Activated T-cell treated with anti-CD3 and anti-CD28 coated beads, Interleukin-2, amount 50 U/mL, for 4 hours (primary cell): ENCODE measurements around the gene MDK. TPM values are rescaled to one million over a fixed set of nuclear protein-coding genes. Genes with fewer than 3 reads are reported as not detected.
A peak's percentile ranks its signal among the peaks of the same experiment; 100 is the strongest.
"Not testable (repeated sequence)": the region's sequence is repeated elsewhere in the genome, so short reads cannot be mapped to it uniquely, and the experiment has no call there.

Experiments used
- ATAC-seq, 2 donors: fragments of 200-7000 bp; cut with Tn5 transposase; one replicate each; pipeline ENCODE4 v1.10.0; 2021
- DNase-seq: peaks from one replicate; pipeline ENCODE4 v3.0.0-alpha.2; 2020
- H3K27me3 Mint-ChIP-seq: one replicate; pipeline ENCODE4 v1.8.0; 2021; ENCODE audit warnings: low read depth, mixed read lengths
- H3K36me3 Mint-ChIP-seq: one replicate; pipeline ENCODE4 v1.8.0; 2022; ENCODE audit warnings: mixed read lengths; ENCODE audit not compliant: insufficient read depth
- H3K4me1 Mint-ChIP-seq: one replicate; pipeline ENCODE4 v1.8.0; 2021; ENCODE audit warnings: low read depth, mixed read lengths
- H3K4me3 Mint-ChIP-seq: one replicate; pipeline ENCODE4 v1.8.0; 2021; ENCODE audit warnings: mild to moderate bottlenecking, moderate library complexity, mixed read lengths
- H3K9me3 Mint-ChIP-seq: one replicate; pipeline ENCODE4 v1.8.0; 2021; ENCODE audit warnings: mixed read lengths
- total RNA-seq, 3 donors: library from RNA; stranded (reverse); gene quantifications; one replicate each; pipeline ENCODE4 v1.2.1, GENCODE V29; 2021

The MDK gene
- total RNA-seq, 3 donors from 2014 or later, result 2.1 to 3.0 (median 2.9) TPM

DNA sequence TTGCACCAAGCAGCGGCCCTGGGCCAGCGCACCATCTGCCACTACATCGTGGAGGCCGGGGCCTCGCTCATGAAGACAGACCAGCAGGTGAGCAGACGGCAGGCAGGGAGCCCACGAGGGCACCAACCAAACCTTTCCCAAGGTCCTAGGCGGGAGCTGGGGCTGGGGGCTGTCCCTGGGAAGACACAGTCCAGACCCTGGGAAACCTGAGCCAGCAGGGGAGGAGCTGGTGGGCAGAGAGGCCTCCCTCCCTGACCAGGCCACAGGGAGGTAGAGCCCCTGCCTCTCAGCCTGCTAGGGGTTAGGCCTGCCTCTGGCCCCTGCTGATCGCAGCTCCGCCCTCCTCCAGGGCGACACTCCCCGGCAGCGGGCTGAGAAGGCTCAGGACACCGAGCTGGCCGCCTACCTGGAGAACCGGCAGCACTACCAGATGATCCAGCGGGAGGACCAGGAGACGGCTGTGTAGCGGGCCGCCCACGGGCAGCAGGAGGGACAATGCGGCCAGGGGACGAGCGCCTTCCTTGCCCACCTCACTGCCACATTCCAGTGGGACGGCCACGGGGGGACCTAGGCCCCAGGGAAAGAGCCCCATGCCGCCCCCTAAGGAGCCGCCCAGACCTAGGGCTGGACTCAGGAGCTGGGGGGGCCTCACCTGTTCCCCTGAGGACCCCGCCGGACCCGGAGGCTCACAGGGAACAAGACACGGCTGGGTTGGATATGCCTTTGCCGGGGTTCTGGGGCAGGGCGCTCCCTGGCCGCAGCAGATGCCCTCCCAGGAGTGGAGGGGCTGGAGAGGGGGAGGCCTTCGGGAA is 1.8 kb upstream of the MDK start:
- ATAC-seq, H3K4me1 Mint-ChIP-seq, H3K9me3 Mint-ChIP-seq, DNase-seq: not testable (repeated sequence)
- H3K36me3 Mint-ChIP-seq, result peaks cover 13% of the 10 kb centered on the region
- H3K4me3 Mint-ChIP-seq, result peak overlapping the region; percentile 16
- peaks cover 18% of the 10 kb centered on the region for H3K27me3 Mint-ChIP-seq

DNA sequence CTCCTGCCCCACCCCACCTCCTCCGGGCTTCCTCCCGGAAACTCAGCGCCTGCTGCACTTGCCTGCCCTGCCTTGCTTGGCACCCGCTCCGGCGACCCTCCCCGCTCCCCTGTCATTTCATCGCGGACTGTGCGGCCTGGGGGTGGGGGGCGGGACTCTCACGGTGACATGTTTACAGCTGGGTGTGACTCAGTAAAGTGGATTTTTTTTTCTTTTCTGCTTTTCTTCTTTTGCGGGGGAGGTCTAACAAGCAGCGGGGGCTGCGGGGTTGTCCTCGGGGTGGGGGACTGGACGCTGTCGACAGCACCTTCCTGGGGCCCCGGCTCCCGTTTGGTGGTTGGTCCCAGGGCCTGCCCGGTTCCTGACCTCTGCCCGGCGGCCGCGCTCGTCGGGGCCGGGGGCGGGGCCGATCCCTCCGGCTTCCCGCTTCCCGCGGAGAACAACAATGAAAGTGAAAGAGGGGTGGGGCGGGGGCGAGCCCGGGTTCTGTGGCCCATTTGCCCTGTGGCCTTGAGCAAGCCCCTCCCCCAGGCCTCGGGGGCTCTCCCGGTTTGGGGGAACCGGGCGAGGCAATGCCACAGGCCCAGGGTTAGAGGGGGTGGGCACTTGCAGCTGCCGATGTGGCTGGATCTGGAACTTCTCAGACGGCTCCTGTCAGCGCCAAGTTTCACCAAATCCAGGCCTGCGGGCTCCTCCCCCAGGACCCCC is 975 bp upstream of the MDK start:
- Mint-ChIP-seq H3K9me3 (no peaks in the 10 kb centered on the region), H3K4me3 (peak overlapping the region; percentile 75)

DNA sequence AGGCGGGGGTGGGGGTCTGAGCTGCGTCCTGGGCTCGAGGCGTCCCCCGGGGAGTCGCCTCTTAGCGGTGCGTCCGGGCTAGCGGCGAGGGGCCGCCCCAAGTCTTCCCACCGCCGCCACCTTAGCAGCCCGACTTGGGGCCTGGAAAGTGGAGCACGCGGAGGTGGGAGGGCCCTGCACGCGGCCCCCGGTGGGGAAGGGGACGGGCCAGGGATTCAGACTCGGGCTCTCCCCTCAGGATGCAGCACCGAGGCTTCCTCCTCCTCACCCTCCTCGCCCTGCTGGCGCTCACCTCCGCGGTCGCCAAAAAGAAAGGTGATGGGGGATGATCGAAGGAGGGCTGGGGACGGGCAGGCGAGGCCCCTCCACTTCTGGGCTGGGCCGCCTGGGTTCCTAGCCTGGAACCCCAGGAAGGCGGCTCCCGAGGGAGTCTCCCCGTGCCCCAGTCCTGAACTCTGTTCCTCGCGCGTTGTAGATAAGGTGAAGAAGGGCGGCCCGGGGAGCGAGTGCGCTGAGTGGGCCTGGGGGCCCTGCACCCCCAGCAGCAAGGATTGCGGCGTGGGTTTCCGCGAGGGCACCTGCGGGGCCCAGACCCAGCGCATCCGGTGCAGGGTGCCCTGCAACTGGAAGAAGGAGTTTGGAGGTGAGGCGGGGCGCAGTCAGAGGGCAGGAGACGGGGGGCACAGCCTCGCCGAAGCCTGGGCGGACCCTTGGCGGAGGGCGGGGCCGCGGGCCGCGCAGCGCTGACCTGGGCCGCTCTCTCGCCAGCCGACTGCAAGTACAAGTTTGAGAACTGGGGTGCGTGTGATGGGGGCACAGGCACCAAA is 563 bp downstream of the MDK start:
- no peaks in the 10 kb centered on the region for H3K9me3 Mint-ChIP-seq
- peak; percentile 22 to 24 for ATAC-seq
- peak overlapping the region; percentile 74 for H3K4me3 Mint-ChIP-seq
- peaks cover 39% of the 10 kb centered on the region for H3K27me3 Mint-ChIP-seq
- H3K4me1 Mint-ChIP-seq, result peaks cover 9% of the 10 kb centered on the region
- H3K36me3 Mint-ChIP-seq, result peaks cover 9% of the 10 kb centered on the region
- DNase-seq, result no peak

More for the DNA sequence above, 975 bp upstream of the MDK start:
- peaks cover 13% of the 10 kb centered on the region for H3K36me3 Mint-ChIP-seq
- DNase-seq (peak; percentile 47), ATAC-seq (peak; percentile 56)
- peaks cover 25% of the 10 kb centered on the region for H3K27me3 Mint-ChIP-seq
- peaks cover 7% of the 10 kb centered on the region for H3K4me1 Mint-ChIP-seq

DNA sequence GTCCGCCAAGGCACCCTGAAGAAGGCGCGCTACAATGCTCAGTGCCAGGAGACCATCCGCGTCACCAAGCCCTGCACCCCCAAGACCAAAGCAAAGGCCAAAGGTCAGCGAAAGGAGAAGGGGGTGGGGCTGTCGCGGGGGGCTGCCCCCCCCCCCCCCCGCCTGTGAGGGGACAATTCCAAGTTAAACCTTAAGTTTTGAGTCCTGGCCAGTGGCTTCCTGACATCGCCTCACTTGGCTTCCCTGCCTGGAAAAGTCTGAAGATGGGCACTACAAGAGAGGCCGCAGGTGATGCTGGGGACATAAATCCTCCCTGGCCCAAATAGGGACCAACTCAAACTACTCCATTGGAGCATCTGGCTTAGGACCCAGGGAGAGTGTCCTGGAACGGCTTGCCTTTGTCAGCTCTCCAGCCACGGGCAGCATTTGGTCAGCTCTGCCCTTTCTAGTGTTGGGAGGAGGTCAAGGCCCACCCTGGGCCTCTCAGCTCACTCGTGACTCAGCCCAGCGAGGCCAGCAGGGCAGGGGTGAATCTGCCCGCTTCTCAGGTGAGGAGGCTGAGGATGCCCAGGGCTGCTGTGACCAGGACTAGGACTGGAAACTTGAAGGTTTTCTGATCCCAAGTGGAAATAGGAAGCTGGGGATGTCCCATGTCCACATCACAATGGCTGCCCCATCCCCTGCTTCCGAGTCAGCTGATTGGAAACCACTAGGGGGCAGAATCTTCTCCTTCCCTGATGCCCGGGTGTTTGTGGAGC is 1.4 kb downstream of the MDK start:
- Mint-ChIP-seq H3K27me3 (peaks cover 45% of the 10 kb centered on the region), H3K9me3 (no peaks in the 10 kb centered on the region), H3K4me3 (no peak overlapping the region), H3K36me3 (peaks cover 2% of the 10 kb centered on the region), H3K4me1 (peaks cover 9% of the 10 kb centered on the region)
- DNase-seq (no peak), ATAC-seq (no peak)

DNA sequence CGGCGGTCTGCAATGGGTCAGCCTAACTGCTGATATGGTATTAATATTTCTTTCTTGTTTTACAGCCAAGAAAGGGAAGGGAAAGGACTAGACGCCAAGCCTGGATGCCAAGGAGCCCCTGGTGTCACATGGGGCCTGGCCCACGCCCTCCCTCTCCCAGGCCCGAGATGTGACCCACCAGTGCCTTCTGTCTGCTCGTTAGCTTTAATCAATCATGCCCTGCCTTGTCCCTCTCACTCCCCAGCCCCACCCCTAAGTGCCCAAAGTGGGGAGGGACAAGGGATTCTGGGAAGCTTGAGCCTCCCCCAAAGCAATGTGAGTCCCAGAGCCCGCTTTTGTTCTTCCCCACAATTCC is 1.9 kb downstream of the MDK start:
- H3K27me3 Mint-ChIP-seq, result peaks cover 48% of the 10 kb centered on the region
- H3K36me3 Mint-ChIP-seq, result no peaks in the 10 kb centered on the region
- no peak overlapping the region for H3K4me3 Mint-ChIP-seq
- ATAC-seq (no peak), DNase-seq (no peak)
- no peaks in the 10 kb centered on the region for H3K9me3 Mint-ChIP-seq
- H3K4me1 Mint-ChIP-seq, result peaks cover 11% of the 10 kb centered on the region

DNA sequence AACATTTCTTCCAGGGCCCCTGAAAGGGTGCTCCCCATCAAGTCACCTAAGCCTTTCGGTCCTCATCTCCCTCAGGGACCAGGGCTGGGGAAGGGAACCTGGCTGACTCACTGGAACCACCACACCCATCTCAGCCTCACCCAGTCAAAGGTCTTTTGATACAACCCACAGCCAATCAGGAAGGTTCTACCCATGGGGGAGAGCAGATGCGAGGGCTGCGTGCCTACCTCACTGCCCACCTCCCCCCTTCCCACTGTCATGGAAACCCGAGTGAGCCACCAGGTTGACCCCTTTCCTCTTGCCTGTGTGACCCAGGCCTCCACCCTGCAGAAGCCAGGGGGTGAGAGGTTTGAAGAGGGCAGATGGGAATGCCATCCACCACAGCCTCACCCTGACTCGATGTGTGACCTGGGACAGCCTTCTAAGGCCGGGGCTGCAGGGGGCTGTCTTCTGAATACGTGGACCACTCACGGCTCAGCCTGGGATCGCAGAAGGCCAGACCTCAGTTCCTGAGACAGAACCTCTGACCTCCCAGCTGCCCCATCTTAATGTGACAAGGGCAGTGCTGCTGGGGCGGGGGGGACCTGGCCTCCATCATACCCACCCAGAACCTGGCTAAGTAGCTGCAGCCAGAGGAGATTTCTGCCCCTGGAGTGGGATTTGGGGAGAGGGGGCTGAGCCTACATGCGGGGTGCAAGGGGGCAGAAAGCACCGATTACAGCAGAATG is 2.7 kb downstream of the MDK start:
- Mint-ChIP-seq H3K4me1 (peaks cover 11% of the 10 kb centered on the region), H3K9me3 (no peaks in the 10 kb centered on the region), H3K4me3 (no peak overlapping the region), H3K27me3 (peaks cover 55% of the 10 kb centered on the region), H3K36me3 (no peaks in the 10 kb centered on the region)
- ATAC-seq, result no peak
- DNase-seq, result no peak

DNA sequence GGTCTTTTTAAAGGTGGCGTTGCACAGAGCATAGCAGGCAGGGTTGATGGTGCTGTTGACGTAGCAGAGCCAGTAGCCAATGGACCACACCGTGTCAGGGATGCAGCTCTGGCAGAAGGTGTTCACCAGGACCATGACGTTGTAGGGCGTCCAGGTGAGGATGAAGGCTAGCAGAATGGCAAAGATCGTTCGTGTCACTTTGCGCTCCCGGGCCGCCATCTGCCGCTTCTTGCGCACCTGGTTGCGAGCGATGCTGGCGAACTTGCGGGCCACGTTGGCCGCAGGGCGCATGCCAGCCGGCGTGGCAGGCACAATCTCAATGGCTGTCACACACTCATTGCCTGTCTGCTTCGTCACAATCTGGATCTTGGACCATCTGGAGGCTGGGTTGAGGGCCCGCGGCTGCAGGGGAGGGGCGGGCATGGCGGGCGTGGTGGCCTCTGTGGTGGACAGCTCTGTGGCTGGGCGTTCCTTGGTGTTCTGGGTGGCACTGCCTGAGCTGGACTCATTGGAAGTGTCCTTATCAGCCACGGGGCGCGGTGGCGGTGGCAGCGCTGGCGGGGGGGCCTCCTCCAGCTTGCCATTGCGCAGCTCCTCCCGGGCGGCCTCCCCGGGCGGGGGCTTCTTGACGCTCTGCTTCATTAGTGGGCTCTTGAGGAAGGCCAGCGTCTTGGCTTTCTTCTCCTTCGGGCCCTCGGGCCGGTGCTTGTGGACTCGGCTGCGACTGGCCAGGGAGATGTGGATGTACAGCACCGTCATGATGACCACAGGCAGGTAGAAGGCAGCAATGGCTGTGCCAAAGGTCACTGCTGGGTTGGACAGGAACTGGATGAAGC is 3.9 kb downstream of the MDK start:
- ATAC-seq (no peak), DNase-seq (no peak)
- H3K9me3 Mint-ChIP-seq, result no peaks in the 10 kb centered on the region
- H3K27me3 Mint-ChIP-seq, result peaks cover 67% of the 10 kb centered on the region
- no peaks in the 10 kb centered on the region for H3K36me3 Mint-ChIP-seq
- H3K4me3 Mint-ChIP-seq, result no peak overlapping the region
- peaks cover 14% of the 10 kb centered on the region for H3K4me1 Mint-ChIP-seq

DNA sequence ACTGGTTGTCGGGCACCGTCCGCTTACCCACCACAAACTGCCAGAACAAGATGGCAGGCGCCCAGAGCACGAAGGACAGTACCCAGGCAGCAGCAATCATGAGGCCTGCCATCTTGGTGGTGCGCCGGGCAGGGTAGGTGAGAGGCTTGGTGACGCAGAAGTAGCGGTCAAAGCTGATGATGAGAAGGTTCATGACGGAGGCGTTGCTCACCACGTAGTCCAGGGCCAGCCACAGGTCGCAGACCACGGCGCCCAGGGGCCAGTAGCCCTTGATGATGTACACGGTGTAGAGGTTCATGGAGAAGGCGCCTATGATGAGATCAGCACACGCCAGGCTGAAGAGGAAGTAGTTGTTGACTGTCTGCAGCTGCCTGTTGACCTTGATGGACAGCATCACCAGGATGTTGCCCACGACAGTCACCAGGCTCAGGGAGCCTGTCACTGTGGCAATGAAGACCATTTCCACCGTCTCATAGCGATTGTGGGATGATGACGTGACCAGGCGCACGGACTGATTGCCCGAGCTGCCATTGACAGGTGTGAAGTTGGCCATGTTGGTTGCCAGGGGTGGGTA is 4.6 kb downstream of the MDK start:
- H3K4me3 Mint-ChIP-seq, result no peak overlapping the region
- peaks cover 13% of the 10 kb centered on the region for H3K4me1 Mint-ChIP-seq
- no peaks in the 10 kb centered on the region for H3K9me3 Mint-ChIP-seq
- no peaks in the 10 kb centered on the region for H3K36me3 Mint-ChIP-seq
- no peak for DNase-seq
- ATAC-seq, result no peak
- H3K27me3 Mint-ChIP-seq, result peaks cover 72% of the 10 kb centered on the region

DNA sequence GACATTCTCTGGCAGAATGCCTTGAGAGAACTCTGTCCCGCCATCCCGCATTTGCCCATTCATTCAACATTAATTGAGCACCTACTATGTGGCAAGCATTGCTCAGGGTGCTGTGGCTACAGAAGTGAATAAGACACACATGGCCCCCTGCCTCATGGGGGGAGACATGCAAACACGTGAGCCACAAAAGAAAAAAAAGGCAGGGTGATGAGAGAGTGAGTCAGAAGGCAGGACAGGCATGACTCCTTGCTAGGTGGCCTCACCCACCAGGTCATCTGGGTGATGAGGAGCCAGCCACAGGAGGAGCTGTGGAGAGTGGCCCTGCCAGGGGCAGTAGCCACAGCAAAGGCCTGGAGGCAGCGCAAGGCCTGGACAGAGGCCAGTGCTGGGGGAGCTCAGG is 5.2 kb downstream of the MDK start:
- no peak overlapping the region for H3K4me3 Mint-ChIP-seq
- peaks cover 72% of the 10 kb centered on the region for H3K27me3 Mint-ChIP-seq

DNA sequence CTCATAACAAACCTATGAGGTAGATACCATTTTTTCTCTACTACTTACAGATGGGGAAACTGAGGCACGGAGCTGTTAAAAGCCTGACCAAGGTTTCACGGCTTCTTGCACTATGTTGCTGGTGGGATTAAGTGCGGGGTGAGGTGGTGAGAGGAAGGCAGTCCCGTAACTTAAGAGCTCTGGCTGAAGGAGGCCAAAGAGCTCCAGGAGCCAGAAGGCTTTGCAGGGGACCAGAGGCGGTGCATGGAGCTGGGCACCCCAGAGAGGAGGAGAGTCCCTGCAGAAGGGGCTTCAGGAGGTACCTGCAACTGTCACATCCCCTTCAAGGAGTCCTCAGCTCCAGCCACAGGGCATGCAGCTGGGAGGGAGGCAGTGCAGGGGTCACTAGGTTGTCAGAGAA is 6.0 kb downstream of the MDK start:
- ATAC-seq (no peak), DNase-seq (no peak)
- peaks cover 67% of the 10 kb centered on the region for H3K27me3 Mint-ChIP-seq
- peaks cover 9% of the 10 kb centered on the region for H3K4me1 Mint-ChIP-seq
- H3K9me3 Mint-ChIP-seq, result no peaks in the 10 kb centered on the region
- no peak overlapping the region for H3K4me3 Mint-ChIP-seq
- H3K36me3 Mint-ChIP-seq, result no peaks in the 10 kb centered on the region

More for the DNA sequence above, 5.2 kb downstream of the MDK start:
- no peaks in the 10 kb centered on the region for H3K9me3 Mint-ChIP-seq
- no peak for ATAC-seq
- H3K36me3 Mint-ChIP-seq, result no peaks in the 10 kb centered on the region
- H3K4me1 Mint-ChIP-seq, result peaks cover 13% of the 10 kb centered on the region
- no peak for DNase-seq

DNA sequence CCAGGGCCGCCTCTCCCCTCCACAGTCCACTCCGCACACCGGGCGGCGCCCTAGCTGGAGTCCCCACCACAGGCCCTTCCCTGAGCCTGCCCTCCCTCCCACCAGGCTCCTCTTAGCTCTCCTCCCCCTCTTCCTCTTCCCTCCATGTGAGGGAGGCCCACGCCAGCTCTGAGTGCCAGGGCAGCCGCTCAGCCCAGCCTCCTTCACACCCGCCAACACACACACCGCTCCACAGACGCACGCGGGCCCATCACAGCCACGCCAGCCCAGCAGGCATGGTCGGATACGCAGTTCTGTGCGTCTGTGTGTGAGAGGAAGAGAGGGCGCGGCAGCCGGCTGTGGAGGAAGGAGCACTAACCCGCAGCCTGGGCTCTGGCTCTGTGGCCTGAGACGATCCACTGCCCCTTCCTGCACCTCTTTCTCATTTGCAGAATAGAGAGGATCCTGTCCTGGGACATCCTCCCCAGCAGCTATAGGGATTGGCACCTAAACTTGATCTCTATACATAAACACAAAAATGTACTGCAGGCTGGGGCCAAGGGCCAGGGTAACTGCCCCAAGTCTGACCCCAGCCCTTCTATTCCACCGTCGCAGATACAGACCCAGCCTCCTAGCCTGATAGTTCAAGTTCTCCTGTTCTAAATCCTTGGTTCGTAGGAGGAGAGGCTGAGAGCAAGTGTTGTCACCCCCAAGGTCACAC is 6.6 kb downstream of the MDK start:
- DNase-seq, result no peak
- H3K9me3 Mint-ChIP-seq, result no peaks in the 10 kb centered on the region
- H3K4me1 Mint-ChIP-seq, result peaks cover 14% of the 10 kb centered on the region
- H3K4me3 Mint-ChIP-seq, result no peak overlapping the region
- peak in 1 of 2 donors; percentile 5 for ATAC-seq
- no peaks in the 10 kb centered on the region for H3K36me3 Mint-ChIP-seq
- peaks cover 69% of the 10 kb centered on the region for H3K27me3 Mint-ChIP-seq
